ENCODE measurements around the gene KIF2A.

The KIF2A gene

GRCh38 chr5:62315376-62316175 is 9.6 kb downstream of the KIF2A start:
- DNase-seq (ENCODE audit: low read depth, low spot score) = no peak
- ChIA-PET POLR2A (no interaction called here), CTCF (no interaction called here)
- TF ChIP-seq CTCF (IDR thresholded peaks at IDR 0.05; ENCODE audit: insufficient read depth, low read length, missing control alignments) = no peak
- H3K4me3 ChIP-seq (ENCODE audit: low read depth, low read length) = no peak overlapping the region

- DNase-seq (ENCODE audit: low read depth, low spot score) = no peak
- no peak for TF ChIP-seq CTCF (IDR thresholded peaks at IDR 0.05; ENCODE audit: insufficient read depth, low read length, missing control alignments)
- ChIA-PET CTCF (no interaction called here), POLR2A (no interaction called here)
- no peak overlapping the region for H3K4me3 ChIP-seq (ENCODE audit: low read depth, low read length)
These were observed 10.1 kb downstream of the KIF2A start for GRCh38 chr5:62316176-62316502.

GRCh38 chr5:62317810-62318209 is 11.8 kb downstream of the KIF2A start:
- CTCF ChIA-PET = interaction anchor here (1.0 to 1.4 kb wide), 3 partner anchors 9 to 13 kb away, joined by 3 to 4 read pairs (median 3); no protein-coding TSS in a partner anchor
- H3K4me3 ChIP-seq (ENCODE audit: low read depth, low read length) = no peak overlapping the region
- POLR2A ChIA-PET = no interaction called here
- no peak for DNase-seq (ENCODE audit: low read depth, low spot score)
- no peak for TF ChIP-seq CTCF (IDR thresholded peaks at IDR 0.05; ENCODE audit: insufficient read depth, low read length, missing control alignments)

- DNase-seq (ENCODE audit: low read depth, low spot score) = no peak
- no peak for TF ChIP-seq CTCF (IDR thresholded peaks at IDR 0.05; ENCODE audit: insufficient read depth, low read length, missing control alignments)
- H3K4me3 ChIP-seq (ENCODE audit: low read depth, low read length) = no peak overlapping the region
- POLR2A ChIA-PET = no interaction called here
- CTCF ChIA-PET = no interaction called here
These were observed 16.5 kb downstream of the KIF2A start for GRCh38 chr5:62322484-62322883.

- no peak overlapping the region for H3K4me3 ChIP-seq (ENCODE audit: low read depth, low read length)
- no peak for DNase-seq (ENCODE audit: low read depth, low spot score)
- CTCF ChIA-PET = interaction anchor here (1.5 kb wide), 1 partner anchor 8 kb away, joined by 4 read pairs; no protein-coding TSS in a partner anchor
- TF ChIP-seq CTCF (IDR thresholded peaks at IDR 0.05; ENCODE audit: insufficient read depth, low read length, missing control alignments) = no peak
- POLR2A ChIA-PET = no interaction called here
These were observed 20.3 kb downstream of the KIF2A start for GRCh38 chr5:62326302-62326701.

GRCh38 chr5:62326702-62327101 is 20.7 kb downstream of the KIF2A start:
- ChIA-PET CTCF (interaction anchor here (1.5 kb wide), 1 partner anchor 8 kb away, joined by 4 read pairs; no protein-coding TSS in a partner anchor), POLR2A (no interaction called here)
- no peak for DNase-seq (ENCODE audit: low read depth, low spot score)
- no peak for TF ChIP-seq CTCF (IDR thresholded peaks at IDR 0.05; ENCODE audit: insufficient read depth, low read length, missing control alignments)
- H3K4me3 ChIP-seq (ENCODE audit: low read depth, low read length) = no peak overlapping the region

Measured in AG04449 (cell line).